CD4-positive, alpha-beta T cell (primary cell): Measurements from ENCODE around the gene ICA1. TPM values are rescaled to one million over a fixed set of nuclear protein-coding genes. Genes with fewer than 3 reads are reported as not detected.

Experiments used
- ATAC-seq: fragments of 200-7000 bp; cut with Tn5 transposase; one replicate; pipeline ENCODE4 v1.10.0; 2022; ENCODE audit warnings: mild to moderate bottlenecking; ENCODE audit not compliant: poor library complexity
- CTCF ChIA-PET: fragments of 350-600 bp; sonication (Branson Sonifier 250); formaldehyde crosslinking; loops from one replicate; lab custom pipeline; 2021; ENCODE audit warnings: antibody characterized with exemption, inconsistent platforms; lab: Charles Lee
- POLR2A ChIA-PET: fragments of 350-600 bp; sonication (Branson Sonifier 250); formaldehyde crosslinking; loops from one replicate; lab custom pipeline; 2021; ENCODE audit warnings: antibody characterized with exemption, inconsistent platforms; lab: Charles Lee
- DNase-seq, 14 experiments: peaks; one replicate each; pipeline ENCODE4 v3.0.0-alpha.2; 2013 to 2020; ENCODE audit warnings: mixed read lengths in 2 of 14
- H3K27ac ChIP-seq, 2 donors: one replicate each; pipeline versions ENCODE4 v1.5.1 to v1.7.0; 2013; ENCODE audit warnings: low read length in 2 of 2, low read depth in 1 of 2, mild to moderate bottlenecking in 1 of 2
- H3K27me3 ChIP-seq, 2 experiments: 1 replicate in 1 of 2; 2 replicates in 1 of 2; pipeline versions ENCODE4 v1.6.1 to v1.7.0; 2013; ENCODE audit warnings: low read length in 2 of 2, control low read depth in 1 of 2, mild to moderate bottlenecking in 1 of 2, moderate library complexity in 1 of 2; ENCODE audit not compliant: insufficient read depth in 2 of 2, control insufficient read depth in 1 of 2
- H3K36me3 ChIP-seq: one replicate; pipeline ENCODE4 v1.6.1; 2013; ENCODE audit warnings: low read length, control low read depth; ENCODE audit not compliant: insufficient read depth
- H3K4me1 ChIP-seq: one replicate; pipeline ENCODE4 v1.6.1; 2013; ENCODE audit warnings: low read length, control low read depth; ENCODE audit not compliant: insufficient read depth
- H3K4me3 ChIP-seq: one replicate; pipeline ENCODE4 v1.5.1; 2013; ENCODE audit warnings: mild to moderate bottlenecking, low read length, moderate library complexity
- H3K9me3 ChIP-seq, 2 experiments: 1 replicate in 1 of 2; 2 replicates in 1 of 2; pipeline versions ENCODE4 v1.6.1 to v1.7.0; 2013; ENCODE audit warnings: low read length in 2 of 2, mild to moderate bottlenecking in 2 of 2, control low read depth in 1 of 2, moderate library complexity in 1 of 2; ENCODE audit not compliant: control insufficient read depth in 1 of 2, insufficient read depth in 1 of 2
- H3K27ac Mint-ChIP-seq: one replicate; pipeline ENCODE4 v1.8.0; 2020; ENCODE audit warnings: mixed read lengths
- H3K27me3 Mint-ChIP-seq: one replicate; pipeline ENCODE4 v1.8.0; 2021; ENCODE audit warnings: mixed read lengths
- H3K36me3 Mint-ChIP-seq: one replicate; pipeline ENCODE4 v1.8.0; 2021; ENCODE audit warnings: low read depth, mixed read lengths
- H3K4me1 Mint-ChIP-seq: one replicate; pipeline ENCODE4 v1.8.0; 2021; ENCODE audit warnings: low read depth, mixed read lengths
- H3K4me3 Mint-ChIP-seq: one replicate; pipeline ENCODE4 v1.8.0; 2020; ENCODE audit warnings: mild to moderate bottlenecking, mixed read lengths
- H3K9me3 Mint-ChIP-seq: one replicate; pipeline ENCODE4 v1.8.0; 2020; ENCODE audit warnings: mixed read lengths
- CTCF ChIP-seq: fragments of 200-600 bp; IDR thresholded peaks from one replicate; pipeline ENCODE4 v1.8.0; 2022; ENCODE audit warnings: antibody characterized with exemption, mild to moderate bottlenecking
- intact Hi-C, 2 experiments: fragments of 100-400 bp; cut with DNase I in 1 of 2; cut with micrococcal nuclease in 1 of 2; formaldehyde crosslinking; loops; one replicate each; pipeline versions ENCODE4 v1.15.1 to v1.9.0; 2023 to 2025; cut with DNase I, micrococcal nuclease
- total RNA-seq, 174 experiments: library from RNA in 2 of 174; stranded (reverse) in 2 of 174; gene quantifications; one replicate each; pipeline ENCODE4 v1.2.3 and lab custom pipeline; 2021 to 2026

ICA1 gene
- total RNA-seq, 2 experiments from 2014 or later, result 0.95 to 1.7 TPM

- Histone ChIP-seq H3K9me3 (no peaks in the 10 kb centered on the region), H3K36me3 (no peaks in the 10 kb centered on the region), H3K4me1 (peaks cover 37% of the 10 kb centered on the region), H3K27ac (no peak overlapping the region), H3K27me3 (no peaks in the 10 kb centered on the region), H3K4me3 (no peak overlapping the region)
- Mint-ChIP-seq H3K4me1 (peaks cover 62% of the 10 kb centered on the region), H3K36me3 (no peaks in the 10 kb centered on the region), H3K27me3 (no peaks in the 10 kb centered on the region), H3K9me3 (no peaks in the 10 kb centered on the region), H3K4me3 (no peak overlapping the region), H3K27ac (peak overlapping the region; percentile 96)
- POLR2A ChIA-PET, result interaction anchor here (0.6 to 1.2 kb wide), 2 partner anchors 54 to 183 kb away, joined by 3 read pairs; no protein-coding TSS in a partner anchor
- DNase-seq (no peak), ATAC-seq (no peak)
- CTCF ChIA-PET, result interaction anchor here (1.2 kb wide), 1 partner anchor 11 kb away, joined by 4 read pairs; no protein-coding TSS in a partner anchor
- intact Hi-C loops, result no loop called here
- TF ChIP-seq CTCF, result no peak
Measured at GRCh38 chr7:8179486-8179885, 82.5 kb downstream of the ICA1 start.

GRCh38 chr7:8178353-8178752, 83.6 kb downstream of the ICA1 start:
- ChIA-PET POLR2A (interaction anchor here (0.6 to 1.9 kb wide), 6 partner anchors 11 to 497 kb away, joined by 3 to 9 read pairs (median 4); no protein-coding TSS in a partner anchor), CTCF (interaction anchor here (1.9 kb wide), 1 partner anchor 12 kb away, joined by 10 read pairs; no protein-coding TSS in a partner anchor)
- H3K9me3 ChIP-seq, result no peaks in the 10 kb centered on the region
- ATAC-seq, result no peak
- peak overlapping the region; percentile 71 for H3K4me3 Mint-ChIP-seq
- H3K27me3 ChIP-seq, result no peaks in the 10 kb centered on the region
- no peaks in the 10 kb centered on the region for H3K36me3 ChIP-seq
- H3K36me3 Mint-ChIP-seq, result no peaks in the 10 kb centered on the region
- intact Hi-C loops, result no loop called here
- H3K27ac Mint-ChIP-seq, result peak overlapping the region; percentile 96
- peaks cover 66% of the 10 kb centered on the region for H3K4me1 Mint-ChIP-seq
- TF ChIP-seq CTCF, result no peak
- H3K27me3 Mint-ChIP-seq, result no peaks in the 10 kb centered on the region
- no peak overlapping the region for H3K4me3 ChIP-seq
- H3K9me3 Mint-ChIP-seq, result no peaks in the 10 kb centered on the region
- H3K27ac ChIP-seq, result peak overlapping the region; percentile 82 to 88
- no peak for DNase-seq
- peaks cover 42% of the 10 kb centered on the region for H3K4me1 ChIP-seq

- H3K4me3 Mint-ChIP-seq, result peak overlapping the region; percentile 72
- no peaks in the 10 kb centered on the region for H3K9me3 ChIP-seq
- peak overlapping the region; percentile 22 for H3K4me3 ChIP-seq
- H3K27me3 ChIP-seq, result no peaks in the 10 kb centered on the region
- no peak for ATAC-seq
- peak overlapping the region; percentile 82 to 88 for H3K27ac ChIP-seq
- DNase-seq, result peak in 3 of 14 experiments; percentile 63 to 68 (median 64)
- peaks cover 66% of the 10 kb centered on the region for H3K4me1 Mint-ChIP-seq
- no peaks in the 10 kb centered on the region for H3K9me3 Mint-ChIP-seq
- ChIA-PET CTCF (interaction anchor here (1.9 kb wide), 1 partner anchor 13 kb away, joined by 10 read pairs; no protein-coding TSS in a partner anchor), POLR2A (interaction anchor here (0.6 to 1.9 kb wide), 10 partner anchors 10 to 492 kb away, joined by 3 to 9 read pairs (median 3); no protein-coding TSS in a partner anchor)
- peak overlapping the region; percentile 96 for H3K27ac Mint-ChIP-seq
- intact Hi-C loops, result no loop called here
- no peaks in the 10 kb centered on the region for H3K36me3 Mint-ChIP-seq
- no peak for TF ChIP-seq CTCF
- no peaks in the 10 kb centered on the region for H3K27me3 Mint-ChIP-seq
- no peaks in the 10 kb centered on the region for H3K36me3 ChIP-seq
- H3K4me1 ChIP-seq, result peaks cover 42% of the 10 kb centered on the region
Measured at GRCh38 chr7:8177109-8177933, 84.6 kb downstream of the ICA1 start.
